Osteoblast (primary cell): Measurements from ENCODE around the gene HRAS. TPM values are rescaled to one million over a fixed set of nuclear protein-coding genes. Genes with fewer than 3 reads are reported as not detected.

Experiments
- DNase-seq: peaks from one replicate; pipeline ENCODE4 v3.0.0; 2011; ENCODE audit warnings: low spot score, mixed read lengths; ENCODE audit not compliant: insufficient read length; ENCODE audit errors: missing footprints
- H2AFZ ChIP-seq: 2 replicates; pipeline ENCODE4 v1.6.0; 2011; ENCODE audit warnings: mild to moderate bottlenecking, low read length
- H3K27ac ChIP-seq: 2 replicates; pipeline ENCODE4 v1.5.1; 2011; ENCODE audit warnings: mild to moderate bottlenecking, low read depth, low read length, moderate library complexity
- H3K27me3 ChIP-seq: 2 replicates; pipeline ENCODE4 v1.6.0; 2012; ENCODE audit warnings: mild to moderate bottlenecking, control low read depth, inconsistent platforms, low read length, moderate library complexity; ENCODE audit not compliant: insufficient read depth
- H3K36me3 ChIP-seq: 2 replicates; pipeline ENCODE4 v1.5.1; 2011; ENCODE audit warnings: mild to moderate bottlenecking, low read length, control low read depth, moderate library complexity; ENCODE audit not compliant: insufficient read depth
- H3K4me1 ChIP-seq: 2 replicates; pipeline ENCODE4 v1.5.1; 2011; ENCODE audit warnings: mild to moderate bottlenecking, low read length, control low read depth, moderate library complexity; ENCODE audit not compliant: insufficient read depth
- H3K4me2 ChIP-seq: 2 replicates; pipeline ENCODE4 v1.6.0; 2011; ENCODE audit warnings: mild to moderate bottlenecking, low read length; ENCODE audit not compliant: insufficient read depth
- H3K4me3 ChIP-seq: fragments of 200-600 bp; sonication (generic); 3 replicates; pipeline ENCODE4 v1.5.1; 2012; ENCODE audit warnings: mild to moderate bottlenecking, low read length, inconsistent platforms; ENCODE audit not compliant: insufficient read depth
- H3K79me2 ChIP-seq: 2 replicates; pipeline ENCODE4 v1.6.0; 2012; ENCODE audit warnings: mild to moderate bottlenecking, low read length, control low read depth, inconsistent platforms; ENCODE audit not compliant: insufficient read depth
- H3K9me3 ChIP-seq: 2 replicates; pipeline ENCODE4 v1.5.1; 2011; ENCODE audit warnings: low read depth, low read length, control low read depth
- H4K20me1 ChIP-seq: 2 replicates; pipeline ENCODE4 v1.6.0; 2012; ENCODE audit warnings: mild to moderate bottlenecking, low read length, control low read depth; ENCODE audit not compliant: insufficient read depth
- total RNA-seq: library from RNA; depleted of rRNA; stranded (reverse); fragments of >200 nt; gene quantifications from 2 replicates; pipeline ENCODE4 v1.2.3, GENCODE V29; 2012
- TF ChIP-seq, protein P1 (sequence below): IDR thresholded peaks from 2 replicates; pipeline ENCODE4 v1.5.1; 2011; ENCODE audit warnings: mild to moderate bottlenecking, low read depth, low read length, moderate library complexity; ENCODE audit errors: extremely low read depth

Gene HRAS
- total RNA-seq, 1 donor, result 28.6 TPM

- Histone ChIP-seq H3K4me1 (peaks cover 9% of the 10 kb centered on the region), H2AFZ (no peak overlapping the region), H3K79me2 (peaks cover 58% of the 10 kb centered on the region), H4K20me1 (peaks cover 45% of the 10 kb centered on the region), H3K36me3 (peaks cover 63% of the 10 kb centered on the region), H3K27me3 (no peaks in the 10 kb centered on the region), H3K9me3 (no peaks in the 10 kb centered on the region), H3K4me3 (no peak overlapping the region), H3K27ac (no peak overlapping the region), H3K4me2 (no peak overlapping the region)
- peak; percentile 64 for DNase-seq
- TF ChIP-seq, protein P1, sequence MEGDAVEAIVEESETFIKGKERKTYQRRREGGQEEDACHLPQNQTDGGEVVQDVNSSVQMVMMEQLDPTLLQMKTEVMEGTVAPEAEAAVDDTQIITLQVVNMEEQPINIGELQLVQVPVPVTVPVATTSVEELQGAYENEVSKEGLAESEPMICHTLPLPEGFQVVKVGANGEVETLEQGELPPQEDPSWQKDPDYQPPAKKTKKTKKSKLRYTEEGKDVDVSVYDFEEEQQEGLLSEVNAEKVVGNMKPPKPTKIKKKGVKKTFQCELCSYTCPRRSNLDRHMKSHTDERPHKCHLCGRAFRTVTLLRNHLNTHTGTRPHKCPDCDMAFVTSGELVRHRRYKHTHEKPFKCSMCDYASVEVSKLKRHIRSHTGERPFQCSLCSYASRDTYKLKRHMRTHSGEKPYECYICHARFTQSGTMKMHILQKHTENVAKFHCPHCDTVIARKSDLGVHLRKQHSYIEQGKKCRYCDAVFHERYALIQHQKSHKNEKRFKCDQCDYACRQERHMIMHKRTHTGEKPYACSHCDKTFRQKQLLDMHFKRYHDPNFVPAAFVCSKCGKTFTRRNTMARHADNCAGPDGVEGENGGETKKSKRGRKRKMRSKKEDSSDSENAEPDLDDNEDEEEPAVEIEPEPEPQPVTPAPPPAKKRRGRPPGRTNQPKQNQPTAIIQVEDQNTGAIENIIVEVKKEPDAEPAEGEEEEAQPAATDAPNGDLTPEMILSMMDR, result no peak
These were observed 36.8 kb downstream of the HRAS start for GRCh38 chr11:498297-499181.

DNA sequence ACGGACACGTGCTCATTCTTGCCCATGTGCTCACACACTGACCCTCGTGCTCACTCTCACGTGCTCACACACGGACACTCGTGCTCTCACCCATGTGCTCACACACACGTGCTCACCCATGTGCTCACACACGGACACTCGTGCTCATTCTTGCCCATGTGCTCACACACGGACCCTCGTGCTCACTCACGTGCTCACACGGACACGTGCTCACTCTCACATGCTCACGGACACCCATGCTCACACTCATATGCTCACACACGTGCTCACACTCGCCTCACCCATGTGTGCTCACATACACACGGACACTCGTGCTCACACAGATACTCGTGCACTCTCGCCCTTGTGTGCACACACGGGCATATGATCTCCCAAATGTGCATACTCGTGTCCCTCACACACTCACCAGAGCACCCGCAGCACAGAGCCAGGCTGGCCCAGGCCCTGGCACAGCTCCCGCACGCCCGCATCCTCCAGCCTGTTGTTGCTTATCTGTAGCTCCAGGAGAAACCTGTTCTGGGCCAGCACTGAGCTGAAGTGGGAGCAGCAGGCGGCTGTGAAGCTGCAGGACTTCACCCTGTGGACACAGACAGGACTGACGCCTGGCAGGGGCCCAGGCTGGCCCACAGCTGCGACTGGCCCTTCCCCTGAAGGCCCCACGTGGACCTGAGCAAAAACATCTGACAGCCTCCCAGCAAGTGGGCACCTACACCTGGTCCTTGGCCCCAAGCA is 37.6 kb downstream of the HRAS start:
- Histone ChIP-seq H2AFZ (no peak overlapping the region), H3K36me3 (peaks cover 63% of the 10 kb centered on the region), H3K4me1 (peaks cover 3% of the 10 kb centered on the region), H3K27ac (no peak overlapping the region), H3K4me2 (no peak overlapping the region), H3K4me3 (no peak overlapping the region), H3K79me2 (peaks cover 51% of the 10 kb centered on the region), H3K9me3 (no peaks in the 10 kb centered on the region), H3K27me3 (no peaks in the 10 kb centered on the region), H4K20me1 (peaks cover 43% of the 10 kb centered on the region)
- peak; percentile 84 for DNase-seq
- TF ChIP-seq, protein P1, result no peak

GRCh38 chr11:496834-497564 is 38.4 kb downstream of the HRAS start:
- Histone ChIP-seq H3K4me3 (no peak overlapping the region), H3K36me3 (peaks cover 66% of the 10 kb centered on the region), H3K27ac (no peak overlapping the region), H3K79me2 (peaks cover 44% of the 10 kb centered on the region), H4K20me1 (peaks cover 37% of the 10 kb centered on the region), H2AFZ (no peak overlapping the region), H3K27me3 (no peaks in the 10 kb centered on the region), H3K9me3 (no peaks in the 10 kb centered on the region), H3K4me1 (no peaks in the 10 kb centered on the region), H3K4me2 (no peak overlapping the region)
- no peak for DNase-seq
- TF ChIP-seq, protein P1, result no peak
